Measurements from ENCODE around the gene CD27. TPM values are rescaled to one million over a fixed set of nuclear protein-coding genes. Genes with fewer than 3 reads are reported as not detected.
"Not testable (repeated sequence)": the region's sequence is repeated elsewhere in the genome, so short reads cannot be mapped to it uniquely, and the experiment has no call there.

The CD27 gene
- polyA plus RNA-seq, 1 of the 3 experiments (the other 2 are of a cell fraction): not detected

DNA sequence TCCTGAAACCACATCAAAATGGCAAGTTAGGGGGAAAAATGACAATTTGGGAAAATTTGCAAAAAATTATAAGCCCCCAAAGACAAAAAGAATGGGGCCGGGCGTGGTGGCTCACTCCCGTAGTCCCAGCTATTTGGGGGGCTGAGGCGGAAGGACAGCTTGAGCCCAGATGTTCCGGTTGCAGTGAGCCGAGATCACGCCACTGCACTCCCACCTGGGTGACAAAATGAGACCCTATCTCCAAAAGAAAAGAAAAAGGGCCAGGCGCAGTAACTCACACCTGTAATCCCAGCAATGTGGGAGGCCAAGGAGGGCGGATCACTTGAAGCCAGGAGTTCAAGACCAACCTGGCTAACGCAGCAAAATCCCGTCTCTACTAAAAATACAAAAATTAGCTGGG is 27.7 kb downstream of the CD27 start:
- Histone ChIP-seq H3K9me2 (no peaks in the 10 kb centered on the region), H3K36me3 (replicated peaks in 1 of 2; ENCODE audit: control insufficient read depth in 1 of 2, insufficient read depth in 2 of 2, low read length in 1 of 2) (peaks cover 0 to 2% of the 10 kb centered on the region in 2 experiments), H3K4me3 (ENCODE audit: low read depth in 2 of 2, low read length in 1 of 2) (no peak overlapping the region), H2AFZ (ENCODE audit: low read depth) (no peak overlapping the region), H3K79me2 (ENCODE audit: insufficient read depth) (peaks cover 28% of the 10 kb centered on the region), H3K4me2 (no peak overlapping the region), H3K9ac (no peak overlapping the region), H3F3A (replicated peaks; ENCODE audit: insufficient read depth) (peaks cover 11% of the 10 kb centered on the region), H3K27ac (ENCODE audit: low read depth in 2 of 2, low read length in 1 of 2) (no peak overlapping the region), H3K27me3 (ENCODE audit: insufficient read depth) (no peaks in the 10 kb centered on the region), H3K9me3 (no peaks in the 10 kb centered on the region), H4K20me1 (ENCODE audit: insufficient read depth) (no peaks in the 10 kb centered on the region), H3K4me1 (ENCODE audit: control insufficient read depth in 1 of 2, insufficient read depth in 2 of 2, low read depth in 1 of 2, low read length in 1 of 2) (peaks cover 5 to 13% of the 10 kb centered on the region in 2 experiments; a peak in 2 of 4 replicates)
- CTCF ChIA-PET: interaction anchor here (3.2 kb wide), 1 partner anchor 66 kb away, joined by 15 read pairs; no protein-coding TSS in a partner anchor
- no peak for DNase-seq
- TF ChIP-seq ELF1 (IDR thresholded peaks at IDR 0.05) (no peak), REST (IDR thresholded peaks at IDR 0.05; ENCODE audit: low read depth, low read length) (no peak)
- POLR2A ChIA-PET: no interaction called here
- WGBS (ENCODE audit: low lambda C conversion rate): 95% methylated on average over 11 of the region's 11 CpGs

DNA sequence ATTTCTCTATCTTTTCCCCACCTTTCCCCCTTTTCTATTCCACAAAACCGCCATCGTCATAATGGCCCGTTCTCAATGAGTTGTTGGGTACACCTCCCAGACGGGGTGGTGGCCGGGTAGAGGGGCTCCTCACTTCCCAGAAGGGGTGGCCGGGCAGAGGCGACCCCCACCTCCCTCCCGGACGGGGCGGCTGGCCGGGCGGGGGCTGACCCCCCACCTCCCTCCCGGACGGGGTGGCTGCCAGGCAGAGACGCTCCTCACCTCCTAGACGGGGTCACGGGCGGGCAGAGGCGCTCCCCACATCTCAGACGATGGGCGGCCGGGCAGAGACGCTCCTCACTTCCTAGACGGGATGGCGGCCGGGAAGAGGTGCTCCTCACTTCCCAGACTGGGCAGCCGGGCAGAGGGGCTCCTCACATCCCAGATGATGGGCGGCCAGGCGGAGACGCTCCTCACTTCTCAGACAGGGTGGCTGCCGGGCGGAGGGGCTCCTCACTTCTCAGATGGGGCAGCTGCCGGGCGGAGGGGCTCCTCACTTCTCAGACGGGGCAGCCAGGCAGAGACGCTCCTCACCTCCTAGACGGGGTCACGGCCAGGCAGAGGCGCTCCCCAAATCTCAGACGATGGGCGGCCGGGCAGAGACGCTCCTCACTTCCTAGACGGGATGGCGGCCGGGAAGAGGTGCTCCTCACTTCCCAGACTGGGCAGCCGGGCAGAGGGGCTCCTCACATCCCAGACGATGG is 30.6 kb downstream of the CD27 start:
- 87% methylated on average over 22 of the region's 48 CpGs for WGBS (ENCODE audit: low lambda C conversion rate)

GRCh38 chr12:6476489-6476888 is 31.7 kb downstream of the CD27 start:
- H3F3A ChIP-seq (replicated peaks; ENCODE audit: insufficient read depth): peaks cover 5% of the 10 kb centered on the region
- no peak overlapping the region for H3K9ac ChIP-seq
- no peak overlapping the region for H3K4me3 ChIP-seq (ENCODE audit: low read depth in 2 of 2, low read length in 1 of 2)
- no peaks in the 10 kb centered on the region for H3K9me3 ChIP-seq
- ChIA-PET CTCF (no interaction called here), POLR2A (no interaction called here)
- no peaks in the 10 kb centered on the region for H3K27me3 ChIP-seq (ENCODE audit: insufficient read depth)
- H3K79me2 ChIP-seq (ENCODE audit: insufficient read depth): no peaks in the 10 kb centered on the region
- no peak overlapping the region for H2AFZ ChIP-seq (ENCODE audit: low read depth)
- 0 out of 4 replicates have a peak, but pooled peaks cover 0 to 5% of the 10 kb centered on the region in 2 experiments for H3K4me1 ChIP-seq (ENCODE audit: control insufficient read depth in 1 of 2, insufficient read depth in 2 of 2, low read depth in 1 of 2, low read length in 1 of 2)
- no peaks in the 10 kb centered on the region for H3K36me3 ChIP-seq (replicated peaks in 1 of 2; ENCODE audit: control insufficient read depth in 1 of 2, insufficient read depth in 2 of 2, low read length in 1 of 2)
- H3K27ac ChIP-seq (ENCODE audit: low read depth in 2 of 2, low read length in 1 of 2): peak overlapping the region in 1 of 2 experiments; percentile 42; a peak in 1 of 4 replicates
- WGBS (ENCODE audit: low lambda C conversion rate): 57% methylated on average over 3 of the region's 3 CpGs
- DNase-seq: no peak
- H3K9me2 ChIP-seq: no peaks in the 10 kb centered on the region
- no peaks in the 10 kb centered on the region for H4K20me1 ChIP-seq (ENCODE audit: insufficient read depth)
- H3K4me2 ChIP-seq: no peak overlapping the region
- TF ChIP-seq EP300 (IDR thresholded peaks at IDR 0.05; ENCODE audit: borderline replicate concordance in 1 of 2, low read depth in 1 of 2, low read length in 1 of 2): no peak
- no peak for TF ChIP-seq MXI1 (IDR thresholded peaks at IDR 0.05; ENCODE audit: low read depth, low read length)
- no peak for TF ChIP-seq USF1 (IDR thresholded peaks at IDR 0.05; ENCODE audit: borderline replicate concordance, low read depth)
- no peak for TF ChIP-seq EZH2phosphoT487 (IDR thresholded peaks at IDR 0.05; ENCODE audit: borderline replicate concordance, low read depth)
- TF ChIP-seq POLR2AphosphoS5 (IDR thresholded peaks at IDR 0.05; ENCODE audit: low read depth, low read length): no peak
- no peak for TF ChIP-seq CHD2 (IDR thresholded peaks at IDR 0.05; ENCODE audit: low read length, partially characterized antibody)
- TF ChIP-seq RCOR1 (IDR thresholded peaks at IDR 0.05; ENCODE audit: low read length): no peak
- no peak for TF ChIP-seq TCF12 (IDR thresholded peaks at IDR 0.05)
- no peak for TF ChIP-seq MEF2A (IDR thresholded peaks at IDR 0.05; ENCODE audit: borderline replicate concordance, low read depth)
- TF ChIP-seq, protein P1, sequence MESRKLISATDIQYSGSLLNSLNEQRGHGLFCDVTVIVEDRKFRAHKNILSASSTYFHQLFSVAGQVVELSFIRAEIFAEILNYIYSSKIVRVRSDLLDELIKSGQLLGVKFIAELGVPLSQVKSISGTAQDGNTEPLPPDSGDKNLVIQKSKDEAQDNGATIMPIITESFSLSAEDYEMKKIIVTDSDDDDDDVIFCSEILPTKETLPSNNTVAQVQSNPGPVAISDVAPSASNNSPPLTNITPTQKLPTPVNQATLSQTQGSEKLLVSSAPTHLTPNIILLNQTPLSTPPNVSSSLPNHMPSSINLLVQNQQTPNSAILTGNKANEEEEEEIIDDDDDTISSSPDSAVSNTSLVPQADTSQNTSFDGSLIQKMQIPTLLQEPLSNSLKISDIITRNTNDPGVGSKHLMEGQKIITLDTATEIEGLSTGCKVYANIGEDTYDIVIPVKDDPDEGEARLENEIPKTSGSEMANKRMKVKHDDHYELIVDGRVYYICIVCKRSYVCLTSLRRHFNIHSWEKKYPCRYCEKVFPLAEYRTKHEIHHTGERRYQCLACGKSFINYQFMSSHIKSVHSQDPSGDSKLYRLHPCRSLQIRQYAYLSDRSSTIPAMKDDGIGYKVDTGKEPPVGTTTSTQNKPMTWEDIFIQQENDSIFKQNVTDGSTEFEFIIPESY (IDR thresholded peaks at IDR 0.05; ENCODE audit: borderline replicate concordance, low read depth): no peak

More for the DNA sequence above, 30.6 kb downstream of the CD27 start:
- H3K27ac ChIP-seq (ENCODE audit: low read depth in 2 of 2, low read length in 1 of 2); H3K4me2 ChIP-seq; H3K9me2 ChIP-seq; H3K79me2 ChIP-seq (ENCODE audit: insufficient read depth); H4K20me1 ChIP-seq (ENCODE audit: insufficient read depth); H2AFZ ChIP-seq (ENCODE audit: low read depth); H3K4me1 ChIP-seq (ENCODE audit: control insufficient read depth in 1 of 2, insufficient read depth in 2 of 2, low read depth in 1 of 2, low read length in 1 of 2); H3K4me3 ChIP-seq (ENCODE audit: low read depth in 2 of 2, low read length in 1 of 2); DNase-seq; POLR2A ChIA-PET; H3K27me3 ChIP-seq (ENCODE audit: insufficient read depth); H3K9ac ChIP-seq; CTCF ChIA-PET; H3K36me3 ChIP-seq (replicated peaks in 1 of 2; ENCODE audit: control insufficient read depth in 1 of 2, insufficient read depth in 2 of 2, low read length in 1 of 2); H3K9me3 ChIP-seq: not testable (repeated sequence)
- peaks cover 11% of the 10 kb centered on the region for H3F3A ChIP-seq (replicated peaks; ENCODE audit: insufficient read depth)

Data from SK-N-SH (cell line).